NCI-H2029 treated with DMSO at 0.1 percent for 48 hours (cell line): ENCODE data around the gene SWSAP1.
"Not testable (repeated sequence)": the region's sequence is repeated elsewhere in the genome, so short reads cannot be mapped to it uniquely, and the experiment has no call there.

ENCODE experiments used
- DNase-seq: peaks from one replicate; lab custom pipeline; 2025; lab: John Stamatoyannopoulos, UW

The SWSAP1 gene

GRCh38 chr19:11378319-11379189 lies 4.1 kb downstream of the SWSAP1 start:
- DNase-seq, result no peak

- DNase-seq, result not testable (repeated sequence)
Measured at GRCh38 chr19:11379269-11379845, 4.9 kb downstream of the SWSAP1 start.

- DNase-seq, result no peak
Measured at GRCh38 chr19:11379857-11380350, 5.4 kb downstream of the SWSAP1 start.

GRCh38 chr19:11380653-11381537 lies 6.4 kb downstream of the SWSAP1 start:
- peak; percentile 98 for DNase-seq

GRCh38 chr19:11382898-11383705 lies 8.6 kb downstream of the SWSAP1 start:
- no peak for DNase-seq

GRCh38 chr19:11383706-11384048 lies 9.2 kb downstream of the SWSAP1 start:
- no peak for DNase-seq

GRCh38 chr19:11384778-11385129 lies 10.3 kb downstream of the SWSAP1 start:
- no peak for DNase-seq

- no peak for DNase-seq
Measured at GRCh38 chr19:11387162-11388034, 12.9 kb downstream of the SWSAP1 start.

GRCh38 chr19:11390359-11390758 lies 15.9 kb downstream of the SWSAP1 start:
- DNase-seq, result no peak

- DNase-seq, result no peak
Measured at GRCh38 chr19:11390933-11391680, 16.6 kb downstream of the SWSAP1 start.

GRCh38 chr19:11397089-11397610 lies 22.7 kb downstream of the SWSAP1 start:
- DNase-seq, result no peak

- DNase-seq, result no peak
Measured at GRCh38 chr19:11399667-11400066, 25.2 kb downstream of the SWSAP1 start.

GRCh38 chr19:11400798-11401197 lies 26.3 kb downstream of the SWSAP1 start:
- DNase-seq, result no peak

- DNase-seq, result no peak
Measured at GRCh38 chr19:11401808-11402543, 27.5 kb downstream of the SWSAP1 start.

- DNase-seq, result no peak
Measured at GRCh38 chr19:11404588-11405222, 30.2 kb downstream of the SWSAP1 start.

- DNase-seq, result no peak
Measured at GRCh38 chr19:11405846-11406643, 31.6 kb downstream of the SWSAP1 start.

- not testable (repeated sequence) for DNase-seq
Measured at GRCh38 chr19:11406703-11407236, 32.3 kb downstream of the SWSAP1 start.
